NCI-H1092 (cell line): ENCODE measurements around the gene PAOX.
"Not testable (repeated sequence)": the region's sequence is repeated elsewhere in the genome, so short reads cannot be mapped to it uniquely, and the experiment has no call there.

Experiments
- DNase-seq: peaks from one replicate; lab custom pipeline; 2025; lab: John Stamatoyannopoulos, UW

The PAOX gene

GRCh38 chr10:133385214-133385613 is 6.2 kb downstream of the PAOX start:
- no peak for DNase-seq

- DNase-seq, result not testable (repeated sequence)
Measured at GRCh38 chr10:133386951-133387350, 7.9 kb downstream of the PAOX start.

- DNase-seq, result no peak
Measured at GRCh38 chr10:133388236-133388972, 9.3 kb downstream of the PAOX start.

GRCh38 chr10:133388973-133389818 is 10.1 kb downstream of the PAOX start:
- no peak for DNase-seq

- DNase-seq, result no peak
Measured at GRCh38 chr10:133390597-133391248, 11.7 kb downstream of the PAOX start.

GRCh38 chr10:133391249-133391635 is 12.2 kb downstream of the PAOX start:
- no peak for DNase-seq

GRCh38 chr10:133391761-133392518 is 12.9 kb downstream of the PAOX start:
- DNase-seq, result no peak

- DNase-seq, result no peak
Measured at GRCh38 chr10:133393401-133394063, 14.5 kb downstream of the PAOX start.

GRCh38 chr10:133394064-133394663 is 15.1 kb downstream of the PAOX start, which contains the start of gene MTG1:
Gene MTG1, plus strand, starts transcription at chr10:133394157. Its CDS starts 64 bp downstream, at chr10:133394221.
- DNase-seq, result peak; percentile 86

- no peak for DNase-seq
Measured at GRCh38 chr10:133394801-133395221, 15.7 kb downstream of the PAOX start.

- DNase-seq, result no peak
Measured at GRCh38 chr10:133396035-133396624, 17.1 kb downstream of the PAOX start.

- no peak for DNase-seq
Measured at GRCh38 chr10:133397938-133398337, 18.9 kb downstream of the PAOX start.

- DNase-seq, result no peak
Measured at GRCh38 chr10:133399123-133399601, 20.1 kb downstream of the PAOX start.

GRCh38 chr10:133400624-133401424 is 21.8 kb downstream of the PAOX start:
- DNase-seq, result no peak

- no peak for DNase-seq
Measured at GRCh38 chr10:133401500-133401899, 22.4 kb downstream of the PAOX start.

GRCh38 chr10:133401981-133402725 is 23.1 kb downstream of the PAOX start:
- DNase-seq, result no peak

GRCh38 chr10:133403359-133403758 is 24.3 kb downstream of the PAOX start:
- DNase-seq, result no peak

GRCh38 chr10:133403784-133404183 is 24.7 kb downstream of the PAOX start:
- DNase-seq, result no peak

- DNase-seq, result no peak
Measured at GRCh38 chr10:133405272-133405671, 26.2 kb downstream of the PAOX start.
